Measurements from ENCODE around the gene TIGD1. TPM values are rescaled to one million over a fixed set of nuclear protein-coding genes. Genes with fewer than 3 reads are reported as not detected.

Gene TIGD1
- total and polyA plus RNA-seq, 3 donors from 2014 or later, result 6.8 to 9.4 (median 9.2) TPM

DNA sequence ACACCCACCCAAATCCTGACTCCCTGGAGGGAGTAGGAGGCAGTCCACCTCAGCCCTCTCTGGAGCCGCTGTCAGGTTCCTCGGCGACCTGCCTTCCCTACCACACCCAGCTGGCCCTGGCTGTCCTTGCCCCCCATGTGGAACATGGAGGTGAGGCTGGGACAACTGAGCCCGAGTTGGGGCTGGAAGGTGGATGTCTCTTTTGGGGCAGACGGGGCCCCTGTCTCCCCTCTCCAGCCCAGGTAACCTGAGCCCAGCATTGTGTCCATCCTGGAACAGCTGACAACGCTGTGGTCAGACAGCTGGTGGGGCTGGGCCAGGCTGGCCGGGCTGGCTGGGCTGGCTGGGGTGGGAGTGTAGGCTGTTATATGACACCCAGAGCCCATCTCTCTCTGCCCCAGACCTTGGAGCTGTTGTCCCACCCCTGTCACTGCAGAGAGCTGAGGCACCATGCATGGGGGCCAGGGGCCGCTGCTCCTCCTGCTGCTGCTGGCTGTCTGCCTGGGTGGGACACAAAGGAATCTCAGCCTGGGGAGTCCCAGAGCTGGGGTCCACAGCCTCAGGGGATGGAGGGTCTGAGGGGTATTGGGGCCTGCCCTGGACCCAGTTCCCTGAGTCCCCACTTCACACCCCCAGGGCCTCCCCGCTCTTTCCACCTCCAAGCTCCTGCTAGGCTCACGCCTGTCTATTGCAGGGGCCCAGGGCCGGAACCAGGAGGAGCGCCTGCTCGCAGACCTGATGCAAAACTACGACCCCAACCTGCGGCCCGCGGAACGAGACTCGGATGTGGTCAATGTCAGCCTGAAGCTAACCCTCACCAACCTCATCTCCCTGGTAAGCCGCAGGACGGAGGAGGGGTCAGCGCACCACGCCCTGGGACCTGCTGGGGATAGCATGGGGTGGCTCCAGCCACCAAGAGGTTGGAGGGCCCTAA, 10.8 kb downstream of the TIGD1 start, which contains the start of gene CHRNG:
CHRNG (plus strand) TSS at position 395 of the 934 bp plus-strand sequence; CDS start at position 451, 56 bp downstream.
- TF ChIP-seq POLR2A (IDR thresholded peaks at IDR 0.05) (no peak), CTCF (IDR thresholded peaks at IDR 0.05) (no peak)
- H3K36me3 ChIP-seq (ENCODE audit: low read depth, missing control alignments), result no peaks in the 10 kb centered on the region
- H3K9me3 ChIP-seq, result no peaks in the 10 kb centered on the region
- WGBS, 2 donors, result 46 to 48% methylated on average over 7 to 23 of the region's 23 CpGs
- intact Hi-C loops (cut with DNase I; ENCODE audit: low total_unique reads), result no loop called here
- H3K4me3 ChIP-seq, result no peak within 1 kb of the TSS
- H3K4me1 ChIP-seq, result no peaks in the 10 kb centered on the region
- H3K27me3 ChIP-seq, result no peaks in the 10 kb centered on the region
- no peak within 1 kb of the TSS for H3K27ac ChIP-seq
- no peak for DNase-seq

DNA sequence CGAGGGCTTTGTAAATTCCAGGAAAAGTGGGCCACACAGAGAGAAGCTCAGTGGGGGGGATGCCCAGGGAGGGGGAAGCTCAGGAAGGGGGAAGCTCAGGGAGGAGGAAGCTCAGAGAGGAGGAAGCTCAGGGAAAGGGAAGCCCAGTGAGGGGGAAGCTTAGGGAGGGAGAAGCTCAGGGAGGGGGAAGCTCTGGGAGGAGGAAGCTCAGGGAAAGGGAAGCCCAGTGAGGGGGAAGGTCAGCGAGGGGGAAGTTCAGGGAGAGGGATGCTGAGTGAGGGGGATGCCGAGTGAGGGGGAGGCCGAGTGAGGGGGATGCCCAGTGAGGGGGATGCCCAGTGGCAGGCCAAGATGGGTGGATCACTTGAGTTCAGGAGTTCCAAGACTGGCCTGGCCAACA, 11.7 kb downstream of the TIGD1 start:
- no peaks in the 10 kb centered on the region for H3K9me3 ChIP-seq
- 40 to 44% methylated on average over 3 to 4 of the region's 4 CpGs for WGBS, 2 donors
- H3K27me3 ChIP-seq, result no peaks in the 10 kb centered on the region
- no peak overlapping the region for H3K4me3 ChIP-seq
- no peak overlapping the region for H3K27ac ChIP-seq
- no peaks in the 10 kb centered on the region for H3K4me1 ChIP-seq
- no peak for TF ChIP-seq CTCF (IDR thresholded peaks at IDR 0.05)
- TF ChIP-seq POLR2A (IDR thresholded peaks at IDR 0.05), result no peak
- intact Hi-C loops (cut with DNase I; ENCODE audit: low total_unique reads), result no loop called here
- H3K36me3 ChIP-seq (ENCODE audit: low read depth, missing control alignments), result no peaks in the 10 kb centered on the region
- DNase-seq, result no peak

DNA sequence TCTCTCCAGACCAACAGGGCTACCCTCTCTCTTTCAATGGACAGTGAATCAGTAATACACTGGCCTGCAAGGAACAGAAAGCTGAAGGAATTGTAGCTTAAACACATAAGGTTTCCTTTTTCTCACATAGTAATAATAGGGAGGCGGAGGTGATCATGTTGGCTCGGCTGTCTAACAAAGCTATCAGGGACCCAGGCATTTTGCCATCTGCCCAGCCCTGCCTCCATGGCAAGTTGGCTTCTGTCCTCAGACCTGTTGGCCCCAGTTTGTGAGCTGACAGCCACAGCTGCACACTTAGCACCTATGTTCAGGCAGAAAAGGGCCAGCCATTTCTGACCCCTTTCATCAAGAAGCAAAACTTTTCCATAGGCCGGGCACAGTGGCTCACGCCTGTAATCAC, 12.9 kb downstream of the TIGD1 start:
- no peaks in the 10 kb centered on the region for H3K4me1 ChIP-seq
- H3K27me3 ChIP-seq, result no peaks in the 10 kb centered on the region
- no peak overlapping the region for H3K27ac ChIP-seq
- DNase-seq, result no peak
- H3K9me3 ChIP-seq, result no peaks in the 10 kb centered on the region
- TF ChIP-seq CTCF (IDR thresholded peaks at IDR 0.05) (no peak), POLR2A (IDR thresholded peaks at IDR 0.05) (no peak)
- intact Hi-C loops (cut with DNase I; ENCODE audit: low total_unique reads), result no loop called here
- no peak overlapping the region for H3K4me3 ChIP-seq
- WGBS, 2 donors, result 87 to 92% methylated on average over 4 of the region's 4 CpGs
- no peaks in the 10 kb centered on the region for H3K36me3 ChIP-seq (ENCODE audit: low read depth, missing control alignments)

GRCh38 chr2:232537079-232537478, 13.3 kb downstream of the TIGD1 start:
- intact Hi-C loops (cut with DNase I; ENCODE audit: low total_unique reads), result no loop called here
- no peak overlapping the region for H3K27ac ChIP-seq
- no peaks in the 10 kb centered on the region for H3K36me3 ChIP-seq (ENCODE audit: low read depth, missing control alignments)
- no peak overlapping the region for H3K4me3 ChIP-seq
- TF ChIP-seq POLR2A (IDR thresholded peaks at IDR 0.05) (no peak), CTCF (IDR thresholded peaks at IDR 0.05) (peak in 2 of 3 experiments; percentile 7 to 19)
- DNase-seq, result no peak
- 74 to 85% methylated on average over 4 to 5 of the region's 5 CpGs for WGBS, 2 donors
- H3K9me3 ChIP-seq, result no peaks in the 10 kb centered on the region
- no peaks in the 10 kb centered on the region for H3K4me1 ChIP-seq
- no peaks in the 10 kb centered on the region for H3K27me3 ChIP-seq
